H1 (cell line): ENCODE data around the gene NOL9. TPM values are rescaled to one million over a fixed set of nuclear protein-coding genes. Genes with fewer than 3 reads are reported as not detected.

Experiments
- CTCF ChIA-PET: fragments of 300-600 bp; sonication (Branson Sonifier 250); formaldehyde crosslinking; loops from one replicate; lab custom pipeline; 2021; ENCODE audit not compliant: partially characterized antibody; lab: Charles Lee
- POLR2A ChIA-PET: fragments of 300-600 bp; sonication (Branson Sonifier 250); formaldehyde crosslinking; loops from one replicate; lab custom pipeline; 2021; ENCODE audit warnings: inconsistent platforms; ENCODE audit not compliant: partially characterized antibody; lab: Charles Lee
- DNase-seq, 2 experiments: peaks; one replicate each; pipeline versions ENCODE4 v3.0.0 to v3.0.0-alpha.2; 2010 to 2022; ENCODE audit warnings: low spot score in 2 of 2, low read depth in 1 of 2, mixed read lengths in 1 of 2
- FAIRE-seq: peaks from 2 replicates; lab custom pipeline; 2011; peaks lifted over from hg19 to GRCh38; lab: Jason Lieb, UNC
- H2AFZ ChIP-seq: 2 replicates; pipeline ENCODE4 v1.8.1; 2012; ENCODE audit warnings: low read length, inconsistent platforms
- H2AK5ac ChIP-seq: 2 replicates; pipeline ENCODE4 v1.6.1; 2013; ENCODE audit warnings: low read depth, low read length
- H2BK120ac ChIP-seq: replicated peaks from 2 replicates; pipeline ENCODE3; 2013; ENCODE audit warnings: low read depth, low read length, inconsistent platforms
- H2BK12ac ChIP-seq: 2 replicates; pipeline ENCODE4 v1.6.1; 2013; ENCODE audit warnings: low read depth, low read length
- H2BK15ac ChIP-seq: 2 replicates; pipeline ENCODE4 v1.6.1; 2013; ENCODE audit warnings: low read length
- H2BK20ac ChIP-seq: 2 replicates; pipeline ENCODE4 v1.6.1; 2013; ENCODE audit warnings: low read length
- H2BK5ac ChIP-seq: 2 replicates; pipeline ENCODE4 v1.6.1; 2013; ENCODE audit warnings: low read depth, low read length
- H3K14ac ChIP-seq: 2 replicates; pipeline ENCODE4 v1.6.1; 2013; ENCODE audit warnings: inconsistent platforms; ENCODE audit not compliant: insufficient read length
- H3K18ac ChIP-seq: 2 replicates; pipeline ENCODE4 v1.6.1; 2013; ENCODE audit warnings: low read length; ENCODE audit errors: extremely low read depth
- H3K23ac ChIP-seq: 2 replicates; pipeline ENCODE4 v1.6.1; 2013; ENCODE audit warnings: inconsistent platforms; ENCODE audit not compliant: insufficient read length
- H3K23me2 ChIP-seq: 2 replicates; pipeline ENCODE4 v1.6.1; 2013; ENCODE audit warnings: low read depth, low read length
- H3K27ac ChIP-seq: 2 replicates; pipeline ENCODE4 v1.6.1; 2011; ENCODE audit warnings: low read depth, low read length, inconsistent platforms
- H3K27me3 ChIP-seq, 4 experiments: replicated peaks in 1 of 4; 1 replicate in 1 of 4; 2 replicates in 3 of 4; pipeline versions ENCODE4 v1.6.1 to v1.8.1; 2011 to 2013; ENCODE audit warnings: low read length in 3 of 4, mild to moderate bottlenecking in 3 of 4, inconsistent platforms in 2 of 4, mixed read lengths in 2 of 4, moderate library complexity in 1 of 4; ENCODE audit not compliant: control insufficient read depth in 3 of 4, insufficient read depth in 3 of 4; ENCODE audit errors: extremely low read depth in 1 of 4
- H3K36me3 ChIP-seq, 4 experiments: 2 replicates each; pipeline versions ENCODE4 v1.6.1 to v1.8.1; 2011 to 2013; ENCODE audit warnings: mild to moderate bottlenecking in 4 of 4, low read length in 3 of 4, moderate library complexity in 2 of 4, control low read depth in 1 of 4, inconsistent platforms in 1 of 4; ENCODE audit not compliant: insufficient read depth in 4 of 4, control insufficient read depth in 2 of 4
- H3K4ac ChIP-seq: replicated peaks from 2 replicates; pipeline ENCODE3; 2013; ENCODE audit warnings: low read length, low read depth, mixed read lengths, inconsistent platforms; ENCODE audit not compliant: insufficient read length
- H3K4me1 ChIP-seq, 4 experiments: replicated peaks in 1 of 4; 1 replicate in 1 of 4; 2 replicates in 3 of 4; pipeline versions ENCODE4 v1.6.1 to v1.8.1; 2011 to 2013; ENCODE audit warnings: low read length in 3 of 4, inconsistent platforms in 2 of 4, mixed read lengths in 1 of 4; ENCODE audit not compliant: insufficient read depth in 4 of 4, control insufficient read depth in 3 of 4
- H3K4me2 ChIP-seq, 2 experiments: 2 replicates each; pipeline versions ENCODE4 v1.6.1 to v1.8.1; 2011 to 2013; ENCODE audit warnings: low read depth in 2 of 2, low read length in 2 of 2, control low read depth in 1 of 2, inconsistent platforms in 1 of 2, mild to moderate bottlenecking in 1 of 2; ENCODE audit not compliant: insufficient read depth in 1 of 2
- H3K4me3 ChIP-seq, 4 experiments: fragments of 200-600, 300-600 bp in 1 of 4; sonication (generic), shearing (Covaris generic), sonication (Bioruptor Twin) in 1 of 4; 2 replicates each; pipeline versions ENCODE4 v1.5.1 to v1.8.1; 2011 to 2016; ENCODE audit warnings: low read length in 4 of 4, low read depth in 3 of 4, control low read depth in 2 of 4, inconsistent platforms in 2 of 4, mild to moderate bottlenecking in 2 of 4, mixed read lengths in 1 of 4, moderate library complexity in 1 of 4; ENCODE audit not compliant: insufficient read depth in 2 of 4; ENCODE audit errors: extremely low read depth in 1 of 4
- H3K56ac ChIP-seq: replicated peaks from 2 replicates; pipeline ENCODE3; 2013; ENCODE audit warnings: low read depth, mild to moderate bottlenecking, mixed read lengths, low read length, inconsistent platforms; ENCODE audit not compliant: insufficient read length
- H3K79me1 ChIP-seq: 2 replicates; pipeline ENCODE4 v1.6.1; 2013; ENCODE audit warnings: low read depth, low read length, control low read depth
- H3K79me2 ChIP-seq, 2 experiments: 2 replicates each; pipeline versions ENCODE4 v1.6.1 to v1.8.1; 2012 to 2013; ENCODE audit warnings: low read length in 2 of 2, mild to moderate bottlenecking in 2 of 2, inconsistent platforms in 1 of 2; ENCODE audit not compliant: insufficient read depth in 2 of 2, control insufficient read depth in 1 of 2
- H3K9ac ChIP-seq, 4 experiments: replicated peaks in 1 of 4; 1 replicate in 1 of 4; 2 replicates in 3 of 4; pipeline versions ENCODE4 v1.6.1 to v1.8.1; 2011 to 2013; ENCODE audit warnings: low read depth in 3 of 4, low read length in 3 of 4, control low read depth in 2 of 4, mild to moderate bottlenecking in 2 of 4, moderate library complexity in 2 of 4, inconsistent platforms in 1 of 4; ENCODE audit errors: extremely low read depth in 1 of 4
- H3K9me3 ChIP-seq, 2 experiments: 2 replicates each; pipeline versions ENCODE4 v1.6.1 to v1.8.1; 2012 to 2013; ENCODE audit warnings: mild to moderate bottlenecking in 2 of 2, moderate library complexity in 2 of 2, control low read depth in 1 of 2, inconsistent platforms in 1 of 2, low read depth in 1 of 2, low read length in 1 of 2, mixed read lengths in 1 of 2; ENCODE audit not compliant: insufficient read depth in 2 of 2
- H4K20me1 ChIP-seq, 2 experiments: replicated peaks in 1 of 2; 2 replicates each; pipeline versions ENCODE3 to v1.8.1; 2011 to 2013; ENCODE audit warnings: inconsistent platforms in 2 of 2, low read length in 2 of 2, mild to moderate bottlenecking in 1 of 2; ENCODE audit not compliant: insufficient read depth in 2 of 2, control insufficient read depth in 1 of 2
- H4K5ac ChIP-seq: 2 replicates; pipeline ENCODE4 v1.6.1; 2013; ENCODE audit warnings: low read length, low read depth, mixed read lengths, inconsistent platforms; ENCODE audit not compliant: insufficient read length
- H4K8ac ChIP-seq: 2 replicates; pipeline ENCODE4 v1.8.0; 2013; ENCODE audit warnings: mild to moderate bottlenecking, moderate library complexity, low read length, inconsistent platforms; ENCODE audit not compliant: insufficient read depth; ENCODE audit errors: extremely low read depth
- H4K91ac ChIP-seq: replicated peaks from 2 replicates; pipeline ENCODE3; 2013; ENCODE audit warnings: low read length, mixed read lengths, inconsistent platforms; ENCODE audit not compliant: insufficient read length
- BRCA1 ChIP-seq: IDR thresholded peaks from 2 replicates; pipeline ENCODE4 v1.6.1; 2012; ENCODE audit warnings: low read depth, low read length, improper control_type of control experiment
- FOSL1 ChIP-seq: IDR thresholded peaks from 2 replicates; pipeline ENCODE4 v1.6.1; 2011; ENCODE audit warnings: mild to moderate bottlenecking, low read depth, low read length, moderate library complexity; ENCODE audit not compliant: insufficient read depth
- NANOG ChIP-seq: IDR thresholded peaks from 2 replicates; pipeline ENCODE4 v1.6.1; 2011; ENCODE audit warnings: low read length, low read depth, mild to moderate bottlenecking, inconsistent platforms; ENCODE audit not compliant: insufficient read depth, poor library complexity, severe bottlenecking
- TAF7 ChIP-seq: optimal IDR thresholded peaks from 2 replicates; pipeline ENCODE3; 2011; ENCODE audit warnings: low read depth, mild to moderate bottlenecking, inconsistent platforms, low read length, moderate library complexity, borderline replicate concordance
- TBP ChIP-seq: IDR thresholded peaks from 2 replicates; pipeline ENCODE4 v1.6.1; 2011; ENCODE audit warnings: low read depth, low read length, improper control_type of control experiment
- WGBS, 2 experiments: shearing (Covaris generic) in 1 of 2; methylation state at CpG; one replicate each; pipeline versions ENCODE4 v1.1.6 to v1.1.7; 2013 to 2015; ENCODE audit warnings: low lambda C conversion rate in 2 of 2, mixed read lengths in 2 of 2, inconsistent platforms in 1 of 2, low coverage in 1 of 2, missing lambda C conversion rate in 1 of 2; ENCODE audit not compliant: insufficient replicate concordance in 2 of 2, insufficient coverage in 1 of 2, insufficient read length in 1 of 2; ENCODE audit errors: extremely low coverage in 1 of 2, missing lambda C conversion rate in 1 of 2; 5-methylcytosine and 5-hydroxymethylcytosine counted together
- polyA plus RNA-seq, 7 experiments: library from polyadenylated mRNA; depleted of rRNA in 3 of 7; stranded (reverse) in 5 of 7; unstranded in 2 of 7; fragments of >200 nt in 5 of 7; fragments of 200-250 nt in 2 of 7; gene quantifications; 1 replicate in 5 of 7; 2 replicates in 1 of 7; 4 replicates in 1 of 7; pipeline versions ENCODE4 v1.2.1 to v1.2.3, GENCODE V29; 2011 to 2013; ENCODE audit warnings: missing spikeins in 2 of 7, mixed read lengths in 2 of 7
- total RNA-seq: library from RNA; stranded (reverse); fragmentation: NEBNext Ultra II Directional; extraction: Animal tissue kit (Norgen Biotek cat#: 25700); gene quantifications from 2 replicates; pipeline ENCODE4 v1.2.1, GENCODE V29; 2021
- TF ChIP-seq, protein P1 (sequence below): IDR thresholded peaks from 2 replicates; pipeline ENCODE4 v1.6.1; 2012; ENCODE audit warnings: low read length, inconsistent platforms

NOL9 gene
- total and polyA plus RNA-seq, 2 of the 8 experiments (the other 6 are each of a cell fraction or from before 2014, with no cell fraction given) = 17.1 to 38.1 TPM

DNA sequence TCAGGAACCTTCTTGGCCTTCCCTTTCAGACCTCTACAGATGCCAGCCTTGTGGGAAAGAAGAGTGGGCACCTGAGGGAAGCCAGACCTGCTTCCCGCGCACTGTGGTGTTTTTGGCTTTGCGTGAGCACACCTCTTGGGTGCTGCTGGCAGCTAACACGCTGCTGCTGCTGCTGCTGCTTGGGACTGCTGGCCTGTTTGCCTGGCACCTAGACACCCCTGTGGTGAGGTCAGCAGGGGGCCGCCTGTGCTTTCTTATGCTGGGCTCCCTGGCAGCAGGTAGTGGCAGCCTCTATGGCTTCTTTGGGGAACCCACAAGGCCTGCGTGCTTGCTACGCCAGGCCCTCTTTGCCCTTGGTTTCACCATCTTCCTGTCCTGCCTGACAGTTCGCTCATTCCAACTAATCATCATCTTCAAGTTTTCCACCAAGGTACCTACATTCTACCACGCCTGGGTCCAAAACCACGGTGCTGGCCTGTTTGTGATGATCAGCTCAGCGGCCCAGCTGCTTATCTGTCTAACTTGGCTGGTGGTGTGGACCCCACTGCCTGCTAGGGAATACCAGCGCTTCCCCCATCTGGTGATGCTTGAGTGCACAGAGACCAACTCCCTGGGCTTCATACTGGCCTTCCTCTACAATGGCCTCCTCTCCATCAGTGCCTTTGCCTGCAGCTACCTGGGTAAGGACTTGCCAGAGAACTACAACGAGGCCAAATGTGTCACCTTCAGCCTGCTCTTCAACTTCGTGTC is 24.5 kb upstream of the NOL9 start:
- Histone ChIP-seq H2BK15ac (peak overlapping the region; percentile 24; the same call in 1 of the 2 replicates), H2BK120ac (no peak overlapping the region), H3K18ac (0 out of 2 replicates have a peak overlapping the region, but pooled peaks have one; percentile 15), H3K79me2 (peaks cover 0 to 13% of the 10 kb centered on the region in 2 experiments; a peak in 1 of 4 replicates), H2BK5ac (no peak overlapping the region; the same call in 1 of the 2 replicates), H3K36me3 (no peaks in the 10 kb centered on the region), H2BK12ac (peak overlapping the region; percentile 32), H2BK20ac (no peak overlapping the region), H3K23ac (no peak overlapping the region), H4K5ac (no peak overlapping the region), H3K4ac (peak overlapping the region; percentile 40), H4K20me1 (peaks cover 0 to 12% of the 10 kb centered on the region in 2 experiments), H3K4me3 (peak overlapping the region in 1 of 4 experiments; percentile 72; a peak in 3 of 8 replicates), H3K79me1 (peaks cover 5% of the 10 kb centered on the region), H4K91ac (peak overlapping the region; percentile 52), H2AK5ac (peak overlapping the region; percentile 68), H3K9ac (0 out of 7 replicates have a peak overlapping the region, but pooled peaks of 1 of the 4 experiments have one; percentile 8), H3K14ac (no peak overlapping the region)
- WGBS, 2 experiments = 88% methylated on average over 14 of the region's 14 CpGs; no CpG with 5 or more reads in 1 of the 2 experiments
- no peak for FAIRE-seq
- POLR2A ChIA-PET = interaction anchor here (1.1 to 17.4 kb wide), 4 partner anchors 9 to 53 kb away, joined by 5 to 196 read pairs (median 7); partner anchors contain the start of genes KLHL21, NOL9 and TAS1R1
- TF ChIP-seq FOSL1 = no peak
- TF ChIP-seq BRCA1 = no peak
- TF ChIP-seq TAF7 = no peak
- no peak for TF ChIP-seq TBP
- TF ChIP-seq, protein P1, sequence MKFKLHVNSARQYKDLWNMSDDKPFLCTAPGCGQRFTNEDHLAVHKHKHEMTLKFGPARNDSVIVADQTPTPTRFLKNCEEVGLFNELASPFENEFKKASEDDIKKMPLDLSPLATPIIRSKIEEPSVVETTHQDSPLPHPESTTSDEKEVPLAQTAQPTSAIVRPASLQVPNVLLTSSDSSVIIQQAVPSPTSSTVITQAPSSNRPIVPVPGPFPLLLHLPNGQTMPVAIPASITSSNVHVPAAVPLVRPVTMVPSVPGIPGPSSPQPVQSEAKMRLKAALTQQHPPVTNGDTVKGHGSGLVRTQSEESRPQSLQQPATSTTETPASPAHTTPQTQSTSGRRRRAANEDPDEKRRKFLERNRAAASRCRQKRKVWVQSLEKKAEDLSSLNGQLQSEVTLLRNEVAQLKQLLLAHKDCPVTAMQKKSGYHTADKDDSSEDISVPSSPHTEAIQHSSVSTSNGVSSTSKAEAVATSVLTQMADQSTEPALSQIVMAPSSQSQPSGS = no peak
- no peak for TF ChIP-seq NANOG
- TF ChIP-seq, all 59 proteins: peak for 0
- Histone ChIP-seq H3K27me3 (no peaks in the 10 kb centered on the region; a peak in 2 of 7 replicates), H3K56ac (no peak overlapping the region), H2AFZ (peak overlapping the region; percentile 34; the same call in 1 of the 2 replicates), H3K4me1 (peaks cover 0 to 17% (median 15%) of the 10 kb centered on the region in 4 experiments; a peak in 6 of 7 replicates), H3K4me2 (peak overlapping the region; percentile 70 to 87), H3K9me3 (no peaks in the 10 kb centered on the region), H4K8ac (peak overlapping the region; percentile 72), H3K23me2 (peaks cover 5% of the 10 kb centered on the region), H3K27ac (peak overlapping the region; percentile 6; the same call in 1 of the 2 replicates)
- CTCF ChIA-PET = interaction anchor here (1.7 to 4.3 kb wide), 2 partner anchors 9 to 25 kb away, joined by 3 to 23 read pairs; partner anchors contain the start of genes NOL9 and TAS1R1
- DNase-seq = no peak
